Body of pancreas (tissue), 4 donors: Measurements from ENCODE around the gene OSER1. TPM values are rescaled to one million over a fixed set of nuclear protein-coding genes. Genes with fewer than 3 reads are reported as not detected.

Source experiments
- ATAC-seq: fragments of 150-250 bp; one replicate; pipeline ENCODE4 v1.9.1; 2016
- DNase-seq, 4 donors: peaks; one replicate each; pipeline ENCODE4 v3.0.0-alpha.2; 2019
- H3K27ac ChIP-seq, 4 donors: fragments of 200-600 bp; sonication (generic); 1 replicate in 3 of 4; 2 replicates in 1 of 4; pipeline versions ENCODE4 v1.5.1 to v1.6.1; 2016 to 2019; ENCODE audit warnings: mild to moderate bottlenecking in 1 of 4, mixed read lengths in 1 of 4, moderate library complexity in 1 of 4
- H3K27me3 ChIP-seq, 2 donors: fragments of 200-600 bp; sonication (generic); one replicate each; pipeline ENCODE4 v1.6.0; 2016; ENCODE audit warnings: mild to moderate bottlenecking in 1 of 2
- H3K36me3 ChIP-seq, 2 donors: fragments of 200-600 bp; sonication (generic); replicated peaks in 1 of 2; 2 replicates each; pipeline ENCODE4 v1.5.1; 2016; ENCODE audit warnings: low read depth in 2 of 2; ENCODE audit not compliant: insufficient read depth in 1 of 2
- H3K4me1 ChIP-seq: fragments of 200-600 bp; sonication (generic); one replicate; pipeline ENCODE4 v1.6.0; 2016
- H3K4me3 ChIP-seq, 2 donors: fragments of 200-600 bp; sonication (generic); 1 replicate in 1 of 2; 2 replicates in 1 of 2; pipeline ENCODE4 v1.5.1; 2016 to 2019
- H3K9me3 ChIP-seq, 3 donors: fragments of 200-600 bp; sonication (generic); 1 replicate in 2 of 3; 2 replicates in 1 of 3; pipeline ENCODE4 v1.5.1; 2016
- CTCF ChIP-seq, 7 experiments: fragments of 450-650 bp in 4 of 7; fragments of 200-600 bp in 3 of 7; sonication (generic) in 3 of 7; IDR thresholded peaks; one replicate each; pipeline ENCODE4 v1.5.1; 2016 to 2019; ENCODE audit warnings: antibody characterized with exemption in 7 of 7
- POLR2A ChIP-seq, 3 donors: fragments of 450-650 bp; IDR thresholded peaks; one replicate each; pipeline ENCODE4 v1.6.1; 2016; ENCODE audit warnings: antibody characterized with exemption in 3 of 3, mild to moderate bottlenecking in 2 of 3
- WGBS, 2 donors: methylation state at CpG; one replicate each; pipeline ENCODE4 v1.1.5; 2017; 5-methylcytosine and 5-hydroxymethylcytosine counted together
- intact Hi-C: fragments of 100-400 bp; cut with DNase I; formaldehyde crosslinking; loops from one replicate; pipeline ENCODE4 v1.15.1; 2023
- total RNA-seq, 2 donors: library from RNA; depleted of rRNA; stranded (reverse); fragments of >200 nt; gene quantifications; one replicate each; pipeline ENCODE4 v1.1.0, GENCODE V29; 2016

Gene OSER1
- total RNA-seq, 2 donors from 2014 or later: 2.0 to 17.1 TPM

DNA sequence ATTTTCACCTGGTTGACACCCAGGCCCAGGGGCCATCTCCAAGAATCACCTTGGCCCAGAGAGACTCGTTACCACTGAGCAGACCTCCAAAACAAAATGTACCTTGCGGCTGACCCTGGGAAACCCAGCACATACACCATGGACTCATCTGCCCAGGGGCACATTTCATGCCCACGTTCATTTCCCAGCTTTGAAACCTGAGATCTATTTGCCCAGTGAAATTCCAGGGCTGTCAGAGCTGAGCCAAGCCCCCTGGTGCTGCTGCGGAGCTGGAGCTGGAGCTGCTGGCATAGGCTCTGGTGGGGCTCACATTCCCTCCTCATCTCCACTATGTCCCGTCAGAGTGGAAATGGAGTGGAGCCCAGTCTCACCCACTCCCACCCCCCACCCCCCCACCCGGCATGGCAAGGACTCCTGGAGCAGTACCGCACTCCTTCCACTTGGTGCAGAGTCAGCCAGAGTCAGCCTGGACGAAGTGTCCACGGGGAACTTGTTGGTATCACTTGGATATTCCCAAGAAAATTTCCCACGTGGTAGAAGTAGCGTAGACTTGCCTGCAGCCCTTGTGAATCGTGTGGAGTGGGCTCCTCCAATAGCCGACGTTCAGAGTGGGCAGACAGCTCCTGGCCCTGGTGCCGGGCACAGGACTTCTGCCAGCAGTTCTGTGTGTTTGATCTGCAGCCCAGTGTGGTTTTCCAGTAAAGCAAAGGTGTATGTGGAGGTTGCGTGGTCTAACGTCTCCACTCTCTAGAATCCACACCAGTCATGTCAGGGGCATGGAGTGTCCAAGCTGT, 18.1 kb upstream of the OSER1 start:
- WGBS, 2 donors: 62 to 75% methylated on average over 11 to 17 of the region's 17 CpGs
- DNase-seq: no peak
- Histone ChIP-seq H3K27ac (no peak overlapping the region), H3K4me3 (no peak overlapping the region), H3K36me3 (no peaks in the 10 kb centered on the region), H3K9me3 (no peaks in the 10 kb centered on the region), H3K4me1 (no peaks in the 10 kb centered on the region), H3K27me3 (no peaks in the 10 kb centered on the region)
- TF ChIP-seq POLR2A (IDR thresholded peaks at IDR 0.05): no peak
- TF ChIP-seq CTCF (IDR thresholded peaks at IDR 0.05): no peak
- intact Hi-C loops: loop anchor here (10.0 kb wide), 1 partner anchor 386 kb away; no protein-coding TSS in a partner anchor
- no peak for ATAC-seq

- intact Hi-C loops: loop anchor here (5.0 to 10.0 kb wide), 2 partner anchors 83 to 390 kb away; no protein-coding TSS in a partner anchor
- 91% methylated on average over 5 of the region's 5 CpGs for WGBS, 2 donors
- no peak for TF ChIP-seq POLR2A (IDR thresholded peaks at IDR 0.05)
- TF ChIP-seq CTCF (IDR thresholded peaks at IDR 0.05): no peak
- H3K27ac ChIP-seq: no peak overlapping the region
- H3K4me1 ChIP-seq: peaks cover 3% of the 10 kb centered on the region
- H3K4me3 ChIP-seq: no peak overlapping the region
- no peaks in the 10 kb centered on the region for H3K36me3 ChIP-seq
- no peak for ATAC-seq
- H3K27me3 ChIP-seq: no peaks in the 10 kb centered on the region
- no peak for DNase-seq
- H3K9me3 ChIP-seq: no peaks in the 10 kb centered on the region
Measured at GRCh38 chr20:44224637-44225036, 14.1 kb upstream of the OSER1 start.

DNA sequence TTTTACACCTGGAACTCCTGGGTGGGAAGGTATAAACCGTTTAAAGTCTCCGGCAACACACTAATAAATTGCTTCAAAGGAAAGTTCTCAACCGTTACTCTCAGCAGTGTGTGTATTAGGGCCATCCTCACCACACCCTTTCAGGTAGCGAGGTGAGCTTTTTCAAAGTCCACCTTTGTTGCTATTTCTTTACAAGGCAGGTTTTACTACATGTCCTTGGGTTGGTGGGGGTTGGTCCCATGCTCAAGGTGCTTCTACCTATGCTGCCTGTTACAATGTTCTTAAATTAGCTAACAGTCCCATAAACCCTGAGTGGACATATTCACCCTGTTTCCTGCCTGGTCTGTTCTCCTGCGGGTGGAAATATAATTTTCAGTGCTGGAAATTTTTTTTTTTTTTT, 13.2 kb upstream of the OSER1 start:
- no peak for ATAC-seq
- DNase-seq: no peak
- H3K4me1 ChIP-seq: peaks cover 6% of the 10 kb centered on the region

GRCh38 chr20:44222633-44223368, 12.2 kb upstream of the OSER1 start:
- Histone ChIP-seq H3K27ac (no peak overlapping the region), H3K4me3 (no peak overlapping the region), H3K4me1 (peaks cover 15% of the 10 kb centered on the region), H3K27me3 (no peaks in the 10 kb centered on the region), H3K36me3 (no peaks in the 10 kb centered on the region), H3K9me3 (no peaks in the 10 kb centered on the region)
- WGBS, 2 donors: 62 to 67% methylated on average over 7 of the region's 7 CpGs
- intact Hi-C loops: loop anchor here (5.0 to 10.0 kb wide), 2 partner anchors 84 to 392 kb away; no protein-coding TSS in a partner anchor
- TF ChIP-seq CTCF (IDR thresholded peaks at IDR 0.05) (no peak), POLR2A (IDR thresholded peaks at IDR 0.05) (no peak)
- DNase-seq: no peak
- ATAC-seq: no peak

More for the DNA sequence above, 13.2 kb upstream of the OSER1 start:
- TF ChIP-seq POLR2A (IDR thresholded peaks at IDR 0.05) (no peak), CTCF (IDR thresholded peaks at IDR 0.05) (no peak)
- 64 to 82% methylated on average over 5 of the region's 5 CpGs for WGBS, 2 donors
- intact Hi-C loops: loop anchor here (5.0 to 10.0 kb wide), 2 partner anchors 84 to 391 kb away; no protein-coding TSS in a partner anchor
- Histone ChIP-seq H3K27ac (no peak overlapping the region), H3K27me3 (no peaks in the 10 kb centered on the region), H3K4me3 (no peak overlapping the region), H3K36me3 (no peaks in the 10 kb centered on the region), H3K9me3 (no peaks in the 10 kb centered on the region)
